Panc1 (cell line): ENCODE measurements around the gene ZNF354C. TPM values are rescaled to one million over a fixed set of nuclear protein-coding genes. Genes with fewer than 3 reads are reported as not detected.

Experiments used
- ATAC-seq: fragments of 200-7000 bp; cut with Tn5 transposase; 2 replicates; pipeline ENCODE4 v1.9.1; 2020; ENCODE audit warnings: mild to moderate bottlenecking, moderate library complexity
- BruUV-seq: library from RNA; stranded (reverse); fragments of 400-500 nt; replicated peaks from 2 replicates; lab custom pipeline; 2021; lab: Mats Ljungman, UMichigan
- CTCF ChIA-PET: fragments of 300-600 bp; sonication (Branson Sonifier 250); formaldehyde crosslinking; loops from one replicate; lab custom pipeline; 2022; ENCODE audit warnings: antibody characterized with exemption; lab: Charles Lee
- POLR2A ChIA-PET: fragments of 300-600 bp; sonication (Branson Sonifier 250); formaldehyde crosslinking; loops from one replicate; lab custom pipeline; 2022; ENCODE audit warnings: antibody characterized with exemption; lab: Charles Lee
- DNase-seq: peaks from one replicate; pipeline ENCODE4 v3.0.0-alpha.2; 2010; ENCODE audit warnings: low read depth, low spot score
- H3K27ac ChIP-seq: 2 replicates; pipeline ENCODE4 v1.5.1; 2011; ENCODE audit warnings: mild to moderate bottlenecking, low read length, inconsistent platforms
- H3K27me3 ChIP-seq: fragments of 200-500 bp; sonication (Bioruptor generic); 2 replicates; pipeline ENCODE4 v1.6.0; 2014; ENCODE audit warnings: low read length, inconsistent platforms; ENCODE audit not compliant: control insufficient read depth, insufficient read depth
- H3K36me3 ChIP-seq: fragments of 200-500 bp; sonication (Bioruptor generic); 2 replicates; pipeline ENCODE4 v1.5.1; 2014; ENCODE audit warnings: inconsistent platforms, mild to moderate bottlenecking, low read length, moderate library complexity; ENCODE audit not compliant: control insufficient read depth, insufficient read depth
- H3K4me1 ChIP-seq: 2 replicates; pipeline ENCODE4 v1.5.1; 2011; ENCODE audit warnings: inconsistent platforms, mild to moderate bottlenecking, low read length, moderate library complexity; ENCODE audit not compliant: control insufficient read depth, insufficient read depth
- H3K4me3 ChIP-seq, 2 experiments: 2 replicates each; pipeline ENCODE4 v1.5.1; 2011 to 2012; ENCODE audit warnings: low read depth in 2 of 2, low read length in 2 of 2, mild to moderate bottlenecking in 2 of 2, inconsistent platforms in 1 of 2, moderate library complexity in 1 of 2
- H3K9me3 ChIP-seq: fragments of 200-500 bp; sonication (Bioruptor generic); 2 replicates; pipeline ENCODE4 v1.5.1; 2014; ENCODE audit warnings: low read depth, mild to moderate bottlenecking, inconsistent platforms, low read length, moderate library complexity; ENCODE audit not compliant: control insufficient read depth, insufficient read depth
- CTCF ChIP-seq: fragments of 450-650 bp; IDR thresholded peaks from 2 replicates; pipeline ENCODE4 v1.5.1; 2017; ENCODE audit warnings: mild to moderate bottlenecking
- POLR2AphosphoS5 ChIP-seq: IDR thresholded peaks from 2 replicates; pipeline ENCODE4 v1.6.1; 2012; ENCODE audit warnings: mild to moderate bottlenecking, low read depth, low read length, moderate library complexity
- REST ChIP-seq, 2 experiments: IDR thresholded peaks; 2 replicates each; pipeline ENCODE4 v1.6.1; 2011 to 2012; ENCODE audit warnings: low read depth in 2 of 2, control low read depth in 1 of 2, low read length in 1 of 2, mild to moderate bottlenecking in 1 of 2, moderate library complexity in 1 of 2; ENCODE audit not compliant: insufficient read depth in 1 of 2
- SIN3A ChIP-seq: IDR thresholded peaks from 2 replicates; pipeline ENCODE4 v1.6.1; 2012; ENCODE audit warnings: low read depth, mild to moderate bottlenecking, low read length, moderate library complexity, borderline replicate concordance; ENCODE audit not compliant: insufficient read depth
- TCF7L2 ChIP-seq: IDR thresholded peaks from 2 replicates; pipeline ENCODE4 v1.6.1; 2011; ENCODE audit warnings: mild to moderate bottlenecking, low read depth, low read length, inconsistent platforms
- in situ Hi-C: cut with HindIII; loops from 2 replicates; pipeline ENCODE4 v1.10.0; 2016; ENCODE audit warnings: low sequenced_read_pairs, low pct_unique_long_range_greater_than_20kb
- intact Hi-C: fragments of 100-400 bp; cut with micrococcal nuclease; formaldehyde crosslinking; loops from one replicate; pipeline ENCODE4 v1.10.0; 2022; ENCODE audit not compliant: unreplicated experiment
- total RNA-seq: library from RNA; stranded (reverse); gene quantifications from one replicate; pipeline ENCODE4 v1.2.1, GENCODE V29; 2021; ENCODE audit not compliant: unreplicated experiment

The ZNF354C gene
- total RNA-seq, 1 experiment from 2014 or later = 4.3 TPM

GRCh38 chr5:179033004-179033580 lies 27.1 kb upstream of the ZNF354C start:
- DNase-seq (no peak), ATAC-seq (no peak)
- no peak overlapping the region for H3K4me3 ChIP-seq
- no TSS peak for BruUV-seq
- no peak overlapping the region for H3K27ac ChIP-seq
- no peaks in the 10 kb centered on the region; the same call in 1 of the 2 replicates for H3K36me3 ChIP-seq
- intact Hi-C loops (no loop called here), in situ Hi-C loops (no loop called here)
- H3K9me3 ChIP-seq = peaks cover 84% of the 10 kb centered on the region
- H3K27me3 ChIP-seq = no peaks in the 10 kb centered on the region
- CTCF ChIA-PET = no interaction called here
- no peaks in the 10 kb centered on the region for H3K4me1 ChIP-seq
- POLR2A ChIA-PET = no interaction called here
- TF ChIP-seq CTCF (no peak), TCF7L2 (no peak), SIN3A (no peak), POLR2AphosphoS5 (no peak), REST (IDR thresholded peaks at IDR 0.05; ENCODE audit: insufficient read depth in 1 of 2, low read depth in 2 of 2, low read length in 1 of 2) (no peak)

- no peaks in the 10 kb centered on the region for H3K27me3 ChIP-seq
- no peak overlapping the region for H3K27ac ChIP-seq
- POLR2A ChIA-PET = no interaction called here
- no TSS peak for BruUV-seq
- H3K4me1 ChIP-seq = no peaks in the 10 kb centered on the region
- peaks cover 3% of the 10 kb centered on the region; the same call in 1 of the 2 replicates for H3K9me3 ChIP-seq
- no peak for ATAC-seq
- DNase-seq = no peak
- CTCF ChIA-PET = no interaction called here
- TF ChIP-seq REST (IDR thresholded peaks at IDR 0.05; ENCODE audit: insufficient read depth in 1 of 2, low read depth in 2 of 2, low read length in 1 of 2) = no peak
- no peak for TF ChIP-seq CTCF
- TF ChIP-seq TCF7L2 = no peak
- no peak for TF ChIP-seq POLR2AphosphoS5
- TF ChIP-seq SIN3A = no peak
- no peak overlapping the region for H3K4me3 ChIP-seq
- in situ Hi-C loops (no loop called here), intact Hi-C loops (no loop called here)
- H3K36me3 ChIP-seq = no peaks in the 10 kb centered on the region
Observed at GRCh38 chr5:179044765-179045164, 15.4 kb upstream of the ZNF354C start.
